ENCODE results near the gene SBF2. TPM values are rescaled to one million over a fixed set of nuclear protein-coding genes. Genes with fewer than 3 reads are reported as not detected.

SBF2 gene
- total and polyA plus RNA-seq, 9 of the 15 experiments (the other 6 are each of a cell fraction or from before 2014, with no cell fraction given): 0.80 to 9.5 (median 5.0) TPM

- TF ChIP-seq, protein P1, sequence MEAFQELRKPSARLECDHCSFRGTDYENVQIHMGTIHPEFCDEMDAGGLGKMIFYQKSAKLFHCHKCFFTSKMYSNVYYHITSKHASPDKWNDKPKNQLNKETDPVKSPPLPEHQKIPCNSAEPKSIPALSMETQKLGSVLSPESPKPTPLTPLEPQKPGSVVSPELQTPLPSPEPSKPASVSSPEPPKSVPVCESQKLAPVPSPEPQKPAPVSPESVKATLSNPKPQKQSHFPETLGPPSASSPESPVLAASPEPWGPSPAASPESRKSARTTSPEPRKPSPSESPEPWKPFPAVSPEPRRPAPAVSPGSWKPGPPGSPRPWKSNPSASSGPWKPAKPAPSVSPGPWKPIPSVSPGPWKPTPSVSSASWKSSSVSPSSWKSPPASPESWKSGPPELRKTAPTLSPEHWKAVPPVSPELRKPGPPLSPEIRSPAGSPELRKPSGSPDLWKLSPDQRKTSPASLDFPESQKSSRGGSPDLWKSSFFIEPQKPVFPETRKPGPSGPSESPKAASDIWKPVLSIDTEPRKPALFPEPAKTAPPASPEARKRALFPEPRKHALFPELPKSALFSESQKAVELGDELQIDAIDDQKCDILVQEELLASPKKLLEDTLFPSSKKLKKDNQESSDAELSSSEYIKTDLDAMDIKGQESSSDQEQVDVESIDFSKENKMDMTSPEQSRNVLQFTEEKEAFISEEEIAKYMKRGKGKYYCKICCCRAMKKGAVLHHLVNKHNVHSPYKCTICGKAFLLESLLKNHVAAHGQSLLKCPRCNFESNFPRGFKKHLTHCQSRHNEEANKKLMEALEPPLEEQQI (IDR thresholded peaks at IDR 0.05): no peak
- no peak for TF ChIP-seq MEF2D (tag; conservative IDR thresholded peaks at IDR 0.05; ENCODE audit: low read depth)
- peak; percentile 87; the same call in 1 of the 2 replicates for TF ChIP-seq ZBTB7A (IDR thresholded peaks at IDR 0.05; ENCODE audit: borderline replicate concordance, control insufficient read depth, low read depth, low read length)
- no peak for TF ChIP-seq ZNF766 (CRISPR knock-in tag; conservative IDR thresholded peaks at IDR 0.05)
- TF ChIP-seq ZBTB34 (CRISPR knock-in tag; IDR thresholded peaks at IDR 0.05): no peak
- TF ChIP-seq ZFX (CRISPR knock-in tag; IDR thresholded peaks at IDR 0.05): no peak
- TF ChIP-seq CAMTA2 (CRISPR knock-in tag; conservative IDR thresholded peaks at IDR 0.05): no peak
- no peak for TF ChIP-seq ZNF23 (CRISPR knock-in tag; IDR thresholded peaks at IDR 0.05)
- no peak for TF ChIP-seq ZNF174 (CRISPR knock-in tag; IDR thresholded peaks at IDR 0.05)
- 0 out of 2 replicates have a peak, but pooled peaks have one; percentile 19 for TF ChIP-seq NR1H2 (CRISPR knock-in tag; IDR thresholded peaks at IDR 0.05)
- no peak for TF ChIP-seq TOE1 (IDR thresholded peaks at IDR 0.05; ENCODE audit: borderline replicate concordance)
- 0 out of 2 replicates have a peak, but pooled peaks have one; percentile 9 for TF ChIP-seq TOE1 (CRISPR knock-in tag; IDR thresholded peaks at IDR 0.05; ENCODE audit: borderline replicate concordance, low read depth)
- TF ChIP-seq ZNF584 (CRISPR knock-in tag; IDR thresholded peaks at IDR 0.05; ENCODE audit: low read depth): no peak
- TF ChIP-seq ZBTB12 (CRISPR knock-in tag; IDR thresholded peaks at IDR 0.05): no peak
- TF ChIP-seq FOS (IDR thresholded peaks at IDR 0.05; ENCODE audit: extremely low read depth, insufficient read length): no peak
- no peak for TF ChIP-seq KHSRP (IDR thresholded peaks at IDR 0.05)
- 0 out of 2 replicates have a peak, but pooled peaks have one; percentile 46 for TF ChIP-seq ELF4 (CRISPR knock-in tag; IDR thresholded peaks at IDR 0.05)
- no peak for TF ChIP-seq BACH1 (tag; IDR thresholded peaks at IDR 0.05)
- no peak for TF ChIP-seq NCOR1 (IDR thresholded peaks at IDR 0.05)
- TF ChIP-seq ZNF75A (CRISPR knock-in tag; IDR thresholded peaks at IDR 0.05): no peak
- TF ChIP-seq MCM5 (IDR thresholded peaks at IDR 0.05; ENCODE audit: low read depth): no peak
- TF ChIP-seq, protein P2, sequence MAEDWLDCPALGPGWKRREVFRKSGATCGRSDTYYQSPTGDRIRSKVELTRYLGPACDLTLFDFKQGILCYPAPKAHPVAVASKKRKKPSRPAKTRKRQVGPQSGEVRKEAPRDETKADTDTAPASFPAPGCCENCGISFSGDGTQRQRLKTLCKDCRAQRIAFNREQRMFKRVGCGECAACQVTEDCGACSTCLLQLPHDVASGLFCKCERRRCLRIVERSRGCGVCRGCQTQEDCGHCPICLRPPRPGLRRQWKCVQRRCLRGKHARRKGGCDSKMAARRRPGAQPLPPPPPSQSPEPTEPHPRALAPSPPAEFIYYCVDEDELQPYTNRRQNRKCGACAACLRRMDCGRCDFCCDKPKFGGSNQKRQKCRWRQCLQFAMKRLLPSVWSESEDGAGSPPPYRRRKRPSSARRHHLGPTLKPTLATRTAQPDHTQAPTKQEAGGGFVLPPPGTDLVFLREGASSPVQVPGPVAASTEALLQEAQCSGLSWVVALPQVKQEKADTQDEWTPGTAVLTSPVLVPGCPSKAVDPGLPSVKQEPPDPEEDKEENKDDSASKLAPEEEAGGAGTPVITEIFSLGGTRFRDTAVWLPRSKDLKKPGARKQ (CRISPR knock-in tag; IDR thresholded peaks at IDR 0.05): no peak
- no peak for TF ChIP-seq FUS (optimal IDR thresholded peaks at IDR 0.05; ENCODE audit: low read depth, low read length)
Observed at GRCh38 chr11:9757809-9758636, 536.0 kb downstream of the SBF2 start (continued).
